ENCODE results near the gene ZNF512B. TPM values are rescaled to one million over a fixed set of nuclear protein-coding genes. Genes with fewer than 3 reads are reported as not detected.
A peak's percentile ranks its signal among the peaks of the same experiment; 100 is the strongest.

ZNF512B gene
- total and polyA plus RNA-seq, 12 donors: 3.5 to 39.4 (median 13.9) TPM

GRCh38 chr20:63942969-63943807 lies 26.5 kb downstream of the ZNF512B start:
- peak in 2 of 7 donors; percentile 17 to 25 for DNase-seq
- Histone ChIP-seq H3K4me3 (no peak overlapping the region), H3K9me3 (replicated peaks in 1 of 3) (no peaks in the 10 kb centered on the region), H3K4me1 (replicated peaks in 1 of 2) (peaks cover 14% of the 10 kb centered on the region in 2 donors), H3K36me3 (replicated peaks in 1 of 2) (peaks cover 0 to 56% of the 10 kb centered on the region in 2 donors), H3K27me3 (no peaks in the 10 kb centered on the region), H3K27ac (peak overlapping the region in 2 of 5 donors; percentile 26 to 65)
- TF ChIP-seq POLR2A (IDR thresholded peaks at IDR 0.05) (no peak), CTCF (IDR thresholded peaks at IDR 0.05) (no peak)
- 67 to 90% (median 84%) methylated on average over 3 to 19 of the region's 19 CpGs for WGBS, 4 donors
- intact Hi-C loops (cut with DNase I): no loop called here

GRCh38 chr20:63942250-63942951 lies 27.3 kb downstream of the ZNF512B start:
- Histone ChIP-seq H3K4me1 (replicated peaks in 1 of 2) (peaks cover 6 to 8% of the 10 kb centered on the region in 2 donors), H3K9me3 (replicated peaks in 1 of 3) (no peaks in the 10 kb centered on the region), H3K27me3 (no peaks in the 10 kb centered on the region), H3K4me3 (no peak overlapping the region), H3K36me3 (replicated peaks in 1 of 2) (peaks cover 0 to 56% of the 10 kb centered on the region in 2 donors), H3K27ac (peak overlapping the region in 1 of 5 donors; percentile 65)
- DNase-seq: peak in 2 of 7 donors; percentile 24 to 32
- TF ChIP-seq POLR2A (IDR thresholded peaks at IDR 0.05): no peak
- TF ChIP-seq CTCF (IDR thresholded peaks at IDR 0.05): no peak
- intact Hi-C loops (cut with DNase I): no loop called here
- WGBS, 4 donors: 59 to 70% (median 67%) methylated on average over 26 to 30 of the region's 30 CpGs

GRCh38 chr20:63941282-63942081 lies 28.2 kb downstream of the ZNF512B start:
- intact Hi-C loops (cut with DNase I): no loop called here
- peak in 4 of 7 donors; percentile 36 to 74 (median 60) for DNase-seq
- H3K4me3 ChIP-seq: no peak overlapping the region
- peaks cover 0 to 58% of the 10 kb centered on the region in 2 donors for H3K36me3 ChIP-seq (replicated peaks in 1 of 2)
- H3K27me3 ChIP-seq: no peaks in the 10 kb centered on the region
- WGBS, 4 donors: 63 to 80% (median 72%) methylated on average over 21 to 35 of the region's 39 CpGs
- H3K27ac ChIP-seq: peak overlapping the region in 1 of 5 donors; percentile 52
- H3K4me1 ChIP-seq (replicated peaks in 1 of 2): no peaks in the 10 kb centered on the region
- no peak for TF ChIP-seq CTCF (IDR thresholded peaks at IDR 0.05)
- no peak for TF ChIP-seq POLR2A (IDR thresholded peaks at IDR 0.05)
- no peaks in the 10 kb centered on the region for H3K9me3 ChIP-seq (replicated peaks in 1 of 3)
